NK-92 (cell line): ENCODE results near the gene HYCC2.
"Not testable (repeated sequence)": the region's sequence is repeated elsewhere in the genome, so short reads cannot be mapped to it uniquely, and the experiment has no call there.

Experiments used
- DNase-seq: peaks from one replicate; lab custom pipeline; 2025; ENCODE audit not compliant: unreplicated experiment; lab: John Stamatoyannopoulos, UW

The HYCC2 gene

GRCh38 chr2:201072201-201072530, 695 bp upstream of the HYCC2 start:
- DNase-seq, result no peak

- no peak for DNase-seq
These were observed 458 bp downstream of the HYCC2 start for GRCh38 chr2:201070948-201071478.

GRCh38 chr2:201064797-201065329, 6.6 kb downstream of the HYCC2 start:
- no peak for DNase-seq

GRCh38 chr2:201063516-201063915, 8.0 kb downstream of the HYCC2 start:
- DNase-seq, result not testable (repeated sequence)

GRCh38 chr2:201059961-201060755, 11.3 kb downstream of the HYCC2 start:
- DNase-seq, result no peak

- DNase-seq, result no peak
These were observed 12.6 kb downstream of the HYCC2 start for GRCh38 chr2:201058914-201059313.

GRCh38 chr2:201057715-201058248, 13.7 kb downstream of the HYCC2 start:
- no peak for DNase-seq

- DNase-seq, result no peak
These were observed 14.4 kb downstream of the HYCC2 start for GRCh38 chr2:201057087-201057521.

- DNase-seq, result no peak
These were observed 22.0 kb downstream of the HYCC2 start for GRCh38 chr2:201049455-201049854.

GRCh38 chr2:201046881-201047280, 24.6 kb downstream of the HYCC2 start:
- DNase-seq, result no peak

GRCh38 chr2:201043050-201043449, 28.4 kb downstream of the HYCC2 start:
- not testable (repeated sequence) for DNase-seq

GRCh38 chr2:201042451-201042850, 29.0 kb downstream of the HYCC2 start:
- not testable (repeated sequence) for DNase-seq

GRCh38 chr2:201040867-201041628, 30.4 kb downstream of the HYCC2 start:
- no peak for DNase-seq

- no peak for DNase-seq
These were observed 32.6 kb downstream of the HYCC2 start for GRCh38 chr2:201038855-201039254.

GRCh38 chr2:201038361-201038760, 33.1 kb downstream of the HYCC2 start:
- not testable (repeated sequence) for DNase-seq

GRCh38 chr2:201034355-201034754, 37.1 kb downstream of the HYCC2 start:
- not testable (repeated sequence) for DNase-seq

- no peak for DNase-seq
These were observed 47.0 kb downstream of the HYCC2 start for GRCh38 chr2:201024518-201024917.

GRCh38 chr2:201021914-201022313, 49.6 kb downstream of the HYCC2 start:
- DNase-seq, result no peak
